Body of pancreas (tissue), 4 donors: ENCODE measurements around the gene SOX6. TPM values are rescaled to one million over a fixed set of nuclear protein-coding genes. Genes with fewer than 3 reads are reported as not detected.

Experiments
- ATAC-seq: fragments of 150-250 bp; one replicate; pipeline ENCODE4 v1.9.1; 2016
- DNase-seq, 4 donors: peaks; one replicate each; pipeline ENCODE4 v3.0.0-alpha.2; 2019
- H3K27ac ChIP-seq, 4 donors: fragments of 200-600 bp; sonication (generic); 1 replicate in 3 of 4; 2 replicates in 1 of 4; pipeline versions ENCODE4 v1.5.1 to v1.6.1; 2016 to 2019; ENCODE audit warnings: mild to moderate bottlenecking in 1 of 4, mixed read lengths in 1 of 4, moderate library complexity in 1 of 4
- H3K27me3 ChIP-seq, 2 donors: fragments of 200-600 bp; sonication (generic); one replicate each; pipeline ENCODE4 v1.6.0; 2016; ENCODE audit warnings: mild to moderate bottlenecking in 1 of 2
- H3K36me3 ChIP-seq, 2 donors: fragments of 200-600 bp; sonication (generic); replicated peaks in 1 of 2; 2 replicates each; pipeline ENCODE4 v1.5.1; 2016; ENCODE audit warnings: low read depth in 2 of 2; ENCODE audit not compliant: insufficient read depth in 1 of 2
- H3K4me1 ChIP-seq: fragments of 200-600 bp; sonication (generic); one replicate; pipeline ENCODE4 v1.6.0; 2016
- H3K4me3 ChIP-seq, 2 donors: fragments of 200-600 bp; sonication (generic); 1 replicate in 1 of 2; 2 replicates in 1 of 2; pipeline ENCODE4 v1.5.1; 2016 to 2019
- H3K9me3 ChIP-seq, 3 donors: fragments of 200-600 bp; sonication (generic); 1 replicate in 2 of 3; 2 replicates in 1 of 3; pipeline ENCODE4 v1.5.1; 2016
- CTCF ChIP-seq, 7 experiments: fragments of 450-650 bp in 4 of 7; fragments of 200-600 bp in 3 of 7; sonication (generic) in 3 of 7; IDR thresholded peaks; one replicate each; pipeline ENCODE4 v1.5.1; 2016 to 2019; ENCODE audit warnings: antibody characterized with exemption in 7 of 7
- POLR2A ChIP-seq, 3 donors: fragments of 450-650 bp; IDR thresholded peaks; one replicate each; pipeline ENCODE4 v1.6.1; 2016; ENCODE audit warnings: antibody characterized with exemption in 3 of 3, mild to moderate bottlenecking in 2 of 3
- WGBS, 2 donors: methylation state at CpG; one replicate each; pipeline ENCODE4 v1.1.5; 2017; 5-methylcytosine and 5-hydroxymethylcytosine counted together
- intact Hi-C: fragments of 100-400 bp; cut with DNase I; formaldehyde crosslinking; loops from one replicate; pipeline ENCODE4 v1.15.1; 2023
- total RNA-seq, 2 donors: library from RNA; depleted of rRNA; stranded (reverse); fragments of >200 nt; gene quantifications; one replicate each; pipeline ENCODE4 v1.1.0, GENCODE V29; 2016

Gene SOX6
- total RNA-seq, 2 donors from 2014 or later = 21.4 to 23.6 TPM

GRCh38 chr11:15991215-15991614, 365.1 kb downstream of the SOX6 start:
- WGBS, 2 donors = 88 to 97% methylated on average over 3 of the region's 3 CpGs
- intact Hi-C loops = no loop called here
- no peak for ATAC-seq

GRCh38 chr11:15989685-15990084, 366.7 kb downstream of the SOX6 start:
- TF ChIP-seq CTCF (IDR thresholded peaks at IDR 0.05) (no peak), POLR2A (IDR thresholded peaks at IDR 0.05) (no peak)
- intact Hi-C loops = no loop called here
- WGBS, 2 donors = 86 to 91% methylated on average over 1 of the region's 1 CpG

More at GRCh38 chr11:15991215-15991614, 365.1 kb downstream of the SOX6 start:
- no peak for DNase-seq
- TF ChIP-seq CTCF (IDR thresholded peaks at IDR 0.05) (no peak), POLR2A (IDR thresholded peaks at IDR 0.05) (no peak)
- H3K27ac ChIP-seq = no peak overlapping the region
- no peaks in the 10 kb centered on the region for H3K27me3 ChIP-seq
- H3K4me3 ChIP-seq = no peak overlapping the region
- no peaks in the 10 kb centered on the region for H3K4me1 ChIP-seq
- no peaks in the 10 kb centered on the region for H3K36me3 ChIP-seq
- no peaks in the 10 kb centered on the region for H3K9me3 ChIP-seq

GRCh38 chr11:15988693-15989231, 367.6 kb downstream of the SOX6 start:
- intact Hi-C loops = no loop called here
- Histone ChIP-seq H3K9me3 (no peaks in the 10 kb centered on the region), H3K27me3 (no peaks in the 10 kb centered on the region), H3K4me3 (no peak overlapping the region), H3K36me3 (no peaks in the 10 kb centered on the region), H3K27ac (no peak overlapping the region), H3K4me1 (no peaks in the 10 kb centered on the region)
- no peak for TF ChIP-seq POLR2A (IDR thresholded peaks at IDR 0.05)
- no peak for TF ChIP-seq CTCF (IDR thresholded peaks at IDR 0.05)
- DNase-seq (no peak), ATAC-seq (no peak)
- WGBS, 2 donors = 86 to 87% methylated on average over 14 of the region's 14 CpGs

More at GRCh38 chr11:15989685-15990084, 366.7 kb downstream of the SOX6 start:
- Histone ChIP-seq H3K4me3 (no peak overlapping the region), H3K27me3 (no peaks in the 10 kb centered on the region), H3K36me3 (no peaks in the 10 kb centered on the region), H3K27ac (no peak overlapping the region), H3K9me3 (no peaks in the 10 kb centered on the region), H3K4me1 (no peaks in the 10 kb centered on the region)
- DNase-seq (no peak), ATAC-seq (no peak)

GRCh38 chr11:15988016-15988550, 368.3 kb downstream of the SOX6 start:
- H3K9me3 ChIP-seq = no peaks in the 10 kb centered on the region
- intact Hi-C loops = no loop called here
- no peaks in the 10 kb centered on the region for H3K4me1 ChIP-seq
- no peak overlapping the region for H3K27ac ChIP-seq
- WGBS, 2 donors = 62% methylated on average over 2 of the region's 2 CpGs
- TF ChIP-seq CTCF (IDR thresholded peaks at IDR 0.05) (no peak), POLR2A (IDR thresholded peaks at IDR 0.05) (no peak)
- DNase-seq (no peak), ATAC-seq (no peak)
- no peaks in the 10 kb centered on the region for H3K36me3 ChIP-seq
- no peaks in the 10 kb centered on the region for H3K27me3 ChIP-seq
- H3K4me3 ChIP-seq = no peak overlapping the region

GRCh38 chr11:15987046-15987445, 369.3 kb downstream of the SOX6 start:
- Histone ChIP-seq H3K27me3 (no peaks in the 10 kb centered on the region), H3K36me3 (no peaks in the 10 kb centered on the region), H3K9me3 (no peaks in the 10 kb centered on the region), H3K27ac (no peak overlapping the region), H3K4me3 (no peak overlapping the region), H3K4me1 (no peaks in the 10 kb centered on the region)
- DNase-seq = no peak
- ATAC-seq = no peak
- intact Hi-C loops = no loop called here
- TF ChIP-seq POLR2A (IDR thresholded peaks at IDR 0.05) (no peak), CTCF (IDR thresholded peaks at IDR 0.05) (no peak)
- 84 to 91% methylated on average over 5 of the region's 5 CpGs for WGBS, 2 donors
